Measurements from ENCODE around the gene C10orf88. TPM values are rescaled to one million over a fixed set of nuclear protein-coding genes. Genes with fewer than 3 reads are reported as not detected.
A peak's percentile ranks its signal among the peaks of the same experiment; 100 is the strongest.

The C10orf88 gene
- total and polyA plus RNA-seq, 9 of the 15 experiments (the other 6 are each of a cell fraction or from before 2014, with no cell fraction given), result 2.5 to 9.6 (median 7.5) TPM

DNA sequence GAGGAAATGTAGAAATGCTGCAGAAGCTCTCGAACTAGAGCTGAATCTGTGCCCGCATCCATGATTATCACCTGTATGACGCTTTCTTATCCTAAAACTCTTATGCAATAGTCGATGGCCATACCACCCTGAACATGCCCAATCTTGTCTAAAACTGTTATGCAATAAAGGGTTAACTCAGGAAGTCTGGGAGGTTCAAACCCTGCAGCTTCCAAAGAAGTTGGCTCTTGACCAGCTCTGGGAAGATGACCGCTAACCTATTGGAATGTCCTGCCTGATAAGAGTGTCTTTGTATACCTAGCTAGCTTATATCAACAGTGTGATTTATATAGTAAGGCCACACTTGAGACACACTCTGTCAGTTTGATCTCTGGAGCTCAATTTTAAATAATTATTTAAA lies 3.4 kb upstream of the C10orf88 start:
- no TSS peak for BruUV-seq (replicated peaks)
- Histone ChIP-seq H3K4me2 (ENCODE audit: insufficient read depth, low read length) (no peak overlapping the region), H2AFZ (ENCODE audit: low read depth, low read length) (no peak overlapping the region), H3K9ac (ENCODE audit: insufficient read depth in 1 of 2, low read depth in 2 of 2, low read length in 2 of 2) (no peak overlapping the region), H3K9me3 (replicated peaks; ENCODE audit: control insufficient read depth, insufficient read depth, low read depth, low read length) (no peaks in the 10 kb centered on the region; the same call in 1 of the 2 replicates), H3K4me3 (no peak overlapping the region), H4K20me1 (replicated peaks; ENCODE audit: control insufficient read depth, insufficient read depth, low read length) (no peaks in the 10 kb centered on the region), H3K27ac (ENCODE audit: extremely low read depth, low read depth, low read length) (no peak overlapping the region), H3K4me1 (replicated peaks in 1 of 2; ENCODE audit: control insufficient read depth in 2 of 2, insufficient read depth in 2 of 2, low read length in 2 of 2) (peaks cover 4 to 11% of the 10 kb centered on the region in 2 experiments; a peak in 3 of 5 replicates), H3K79me2 (ENCODE audit: control insufficient read depth, insufficient read depth, low read length) (peaks cover 37% of the 10 kb centered on the region), H3K27me3 (ENCODE audit: control insufficient read depth in 2 of 2, insufficient read depth in 2 of 2, low read length in 2 of 2) (no peaks in the 10 kb centered on the region), H3K36me3 (ENCODE audit: control insufficient read depth, insufficient read depth, low read length) (no peaks in the 10 kb centered on the region), H3K9me1 (ENCODE audit: control insufficient read depth, insufficient read depth, low read length) (no peaks in the 10 kb centered on the region)
- FAIRE-seq, result no peak
- DNase-seq (ENCODE audit: extremely low read depth in 1 of 4, low spot score in 3 of 4), result no peak
- CTCF ChIA-PET (ENCODE audit: low intra/inter-chr PET ratio), result no interaction called here
- no peak for ATAC-seq
- WGBS (ENCODE audit: insufficient coverage, low coverage, missing lambda C conversion rate), result 68% methylated on average over 5 of the region's 5 CpGs
- intact Hi-C loops (cut with micrococcal nuclease), result no loop called here
- in situ Hi-C loops (cut with MboI), result no loop called here
- POLR2A ChIA-PET, result no interaction called here
- TF ChIP-seq MCM5 (IDR thresholded peaks at IDR 0.05; ENCODE audit: low read depth) (no peak), PCBP2 (IDR thresholded peaks at IDR 0.05; ENCODE audit: low read depth, low read length, poor library complexity, severe bottlenecking) (no peak), CEBPG (CRISPR knock-in tag; IDR thresholded peaks at IDR 0.05) (no peak), CEBPG (tag; conservative IDR thresholded peaks at IDR 0.05 in 1 of 2, IDR thresholded peaks at IDR 0.05 in 1 of 2) (0 out of 4 replicates have a peak, but pooled peaks of 1 of the 2 experiments have one; percentile 28), KAT7 (CRISPR knock-in tag; IDR thresholded peaks at IDR 0.05; ENCODE audit: borderline replicate concordance) (no peak)
- TF ChIP-seq, protein P1, sequence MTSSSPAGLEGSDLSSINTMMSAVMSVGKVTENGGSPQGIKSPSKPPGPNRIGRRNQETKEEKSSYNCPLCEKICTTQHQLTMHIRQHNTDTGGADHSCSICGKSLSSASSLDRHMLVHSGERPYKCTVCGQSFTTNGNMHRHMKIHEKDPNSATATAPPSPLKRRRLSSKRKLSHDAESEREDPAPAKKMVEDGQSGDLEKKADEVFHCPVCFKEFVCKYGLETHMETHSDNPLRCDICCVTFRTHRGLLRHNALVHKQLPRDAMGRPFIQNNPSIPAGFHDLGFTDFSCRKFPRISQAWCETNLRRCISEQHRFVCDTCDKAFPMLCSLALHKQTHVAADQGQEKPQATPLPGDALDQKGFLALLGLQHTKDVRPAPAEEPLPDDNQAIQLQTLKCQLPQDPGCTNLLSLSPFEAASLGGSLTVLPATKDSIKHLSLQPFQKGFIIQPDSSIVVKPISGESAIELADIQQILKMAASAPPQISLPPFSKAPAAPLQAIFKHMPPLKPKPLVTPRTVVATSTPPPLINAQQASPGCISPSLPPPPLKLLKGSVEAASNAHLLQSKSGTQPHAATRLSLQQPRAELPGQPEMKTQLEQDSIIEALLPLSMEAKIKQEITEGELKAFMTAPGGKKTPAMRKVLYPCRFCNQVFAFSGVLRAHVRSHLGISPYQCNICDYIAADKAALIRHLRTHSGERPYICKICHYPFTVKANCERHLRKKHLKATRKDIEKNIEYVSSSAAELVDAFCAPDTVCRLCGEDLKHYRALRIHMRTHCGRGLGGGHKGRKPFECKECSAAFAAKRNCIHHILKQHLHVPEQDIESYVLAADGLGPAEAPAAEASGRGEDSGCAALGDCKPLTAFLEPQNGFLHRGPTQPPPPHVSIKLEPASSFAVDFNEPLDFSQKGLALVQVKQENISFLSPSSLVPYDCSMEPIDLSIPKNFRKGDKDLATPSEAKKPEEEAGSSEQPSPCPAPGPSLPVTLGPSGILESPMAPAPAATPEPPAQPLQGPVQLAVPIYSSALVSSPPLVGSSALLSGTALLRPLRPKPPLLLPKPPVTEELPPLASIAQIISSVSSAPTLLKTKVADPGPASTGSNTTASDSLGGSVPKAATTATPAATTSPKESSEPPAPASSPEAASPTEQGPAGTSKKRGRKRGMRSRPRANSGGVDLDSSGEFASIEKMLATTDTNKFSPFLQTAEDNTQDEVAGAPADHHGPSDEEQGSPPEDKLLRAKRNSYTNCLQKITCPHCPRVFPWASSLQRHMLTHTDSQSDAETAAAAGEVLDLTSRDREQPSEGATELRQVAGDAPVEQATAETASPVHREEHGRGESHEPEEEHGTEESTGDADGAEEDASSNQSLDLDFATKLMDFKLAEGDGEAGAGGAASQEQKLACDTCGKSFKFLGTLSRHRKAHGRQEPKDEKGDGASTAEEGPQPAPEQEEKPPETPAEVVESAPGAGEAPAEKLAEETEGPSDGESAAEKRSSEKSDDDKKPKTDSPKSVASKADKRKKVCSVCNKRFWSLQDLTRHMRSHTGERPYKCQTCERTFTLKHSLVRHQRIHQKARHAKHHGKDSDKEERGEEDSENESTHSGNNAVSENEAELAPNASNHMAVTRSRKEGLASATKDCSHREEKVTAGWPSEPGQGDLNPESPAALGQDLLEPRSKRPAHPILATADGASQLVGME (CRISPR knock-in tag; IDR thresholded peaks at IDR 0.05), result no peak
